ENCODE data around the gene CABP1.
A peak's percentile ranks its signal among the peaks of the same experiment; 100 is the strongest.

- TF ChIP-seq CHD4 (IDR thresholded peaks at IDR 0.05) (no peak), MXI1 (IDR thresholded peaks at IDR 0.05; ENCODE audit: low read depth, low read length) (no peak), TCF12 (IDR thresholded peaks at IDR 0.05; ENCODE audit: low read depth, low read length) (no peak), CTCF (IDR thresholded peaks at IDR 0.05 in 2 of 3, conservative IDR thresholded peaks at IDR 0.05 in 1 of 3; ENCODE audit: control insufficient read depth in 2 of 3, extremely low read depth in 1 of 3, insufficient read depth in 1 of 3, low read depth in 3 of 3, low read length in 3 of 3) (peak in 2 of 3 experiments; percentile 30 to 40; a peak in 3 of 6 replicates), JUND (IDR thresholded peaks at IDR 0.05; ENCODE audit: low read depth, low read length) (no peak)
These were observed 14.6 kb upstream of the CABP1 start for GRCh38 chr12:120625557-120626419.
